Endothelial cell of umbilical vein (primary cell): Measurements from ENCODE around the gene RABGAP1. TPM values are rescaled to one million over a fixed set of nuclear protein-coding genes. Genes with fewer than 3 reads are reported as not detected.

Source experiments
- BruUV-seq: library from RNA; stranded (reverse); fragments of 400-500 nt; replicated peaks from 2 replicates; lab custom pipeline; 2021; lab: Mats Ljungman, UMichigan
- CTCF ChIA-PET: fragments of 300-600, 350-600 bp; sonication (Branson Sonifier 250); formaldehyde crosslinking; loops from one replicate; lab custom pipeline; 2021; ENCODE audit warnings: antibody characterized with exemption, inconsistent platforms; lab: Charles Lee
- POLR2A ChIA-PET: fragments of 300-600, 350-600 bp; sonication (Branson Sonifier 250); formaldehyde crosslinking; loops from one replicate; lab custom pipeline; 2021; ENCODE audit warnings: antibody characterized with exemption, inconsistent platforms; lab: Charles Lee
- DNase-seq: peaks from one replicate; pipeline ENCODE4 v3.0.0-alpha.2; 2011; ENCODE audit warnings: low read depth, low spot score
- FAIRE-seq: peaks from 2 replicates; lab custom pipeline; 2011; peaks lifted over from hg19 to GRCh38; lab: Jason Lieb, UNC
- H2AFZ ChIP-seq: 2 replicates; pipeline ENCODE4 v1.6.0; 2012; ENCODE audit warnings: low read depth, low read length, control low read depth, inconsistent platforms
- H3K27ac ChIP-seq: 2 replicates; pipeline ENCODE4 v1.5.1; 2011; ENCODE audit warnings: low read depth, mild to moderate bottlenecking, control low read depth, low read length, moderate library complexity; ENCODE audit not compliant: insufficient read depth
- H3K27me3 ChIP-seq, 2 experiments: 2 replicates each; pipeline versions ENCODE4 v1.6.0 to v1.6.1; 2011; ENCODE audit warnings: low read length in 2 of 2, mixed read lengths in 1 of 2; ENCODE audit not compliant: control insufficient read depth in 2 of 2, insufficient read depth in 2 of 2
- H3K36me3 ChIP-seq, 2 experiments: 2 replicates in 1 of 2; 3 replicates in 1 of 2; pipeline ENCODE4 v1.5.1; 2011; ENCODE audit warnings: low read length in 2 of 2, mild to moderate bottlenecking in 1 of 2, moderate library complexity in 1 of 2; ENCODE audit not compliant: control insufficient read depth in 2 of 2, insufficient read depth in 2 of 2; ENCODE audit errors: extremely low read depth in 1 of 2
- H3K4me1 ChIP-seq: 3 replicates; pipeline ENCODE4 v1.5.1; 2011; ENCODE audit warnings: mild to moderate bottlenecking, low read length; ENCODE audit not compliant: control insufficient read depth, insufficient read depth; ENCODE audit errors: extremely low read depth
- H3K4me2 ChIP-seq: 2 replicates; pipeline ENCODE4 v1.6.1; 2011; ENCODE audit warnings: low read length, control low read depth, mixed read lengths; ENCODE audit not compliant: insufficient read depth
- H3K4me3 ChIP-seq, 3 experiments: fragments of 200-600 bp in 1 of 3; sonication (generic), shearing (Covaris generic) in 1 of 3; replicated peaks in 1 of 3; 2 replicates each; pipeline ENCODE4 v1.5.1; 2011 to 2016; ENCODE audit warnings: control low read depth in 3 of 3, low read length in 3 of 3, mild to moderate bottlenecking in 2 of 3, inconsistent platforms in 1 of 3, low read depth in 1 of 3, moderate library complexity in 1 of 3; ENCODE audit not compliant: insufficient read depth in 1 of 3
- H3K79me2 ChIP-seq: 2 replicates; pipeline ENCODE4 v1.6.0; 2012; ENCODE audit warnings: low read length, inconsistent platforms; ENCODE audit not compliant: control insufficient read depth, insufficient read depth
- H3K9ac ChIP-seq: replicated peaks from 2 replicates; pipeline ENCODE3; 2011; ENCODE audit warnings: low read length, control low read depth; ENCODE audit not compliant: insufficient read depth; ENCODE audit errors: extremely low read depth
- H3K9me1 ChIP-seq: replicated peaks from 3 replicates; pipeline ENCODE4 v1.6.0; 2011; ENCODE audit warnings: mild to moderate bottlenecking, low read length; ENCODE audit not compliant: control insufficient read depth, insufficient read depth; ENCODE audit errors: extremely low read depth
- H3K9me3 ChIP-seq: replicated peaks from 2 replicates; pipeline ENCODE4 v1.5.1; 2012; ENCODE audit warnings: low read length, inconsistent platforms; ENCODE audit not compliant: control insufficient read depth, insufficient read depth
- H4K20me1 ChIP-seq: replicated peaks from 2 replicates; pipeline ENCODE3; 2011; ENCODE audit warnings: mild to moderate bottlenecking, low read length; ENCODE audit not compliant: control insufficient read depth, insufficient read depth; ENCODE audit errors: extremely low read depth
- CTCF ChIP-seq, 2 donors: IDR thresholded peaks; 1 replicate in 1 of 2; 2 replicates in 1 of 2; pipeline ENCODE4 v1.5.1; 2011; ENCODE audit warnings: low read length in 2 of 2, mild to moderate bottlenecking in 2 of 2, moderate library complexity in 2 of 2, control low read depth in 1 of 2, inconsistent platforms in 1 of 2, low read depth in 1 of 2; ENCODE audit not compliant: insufficient read depth in 1 of 2; ENCODE audit errors: extremely low read depth in 1 of 2
- EZH2 ChIP-seq: IDR thresholded peaks from 2 replicates; pipeline ENCODE4 v1.6.1; 2012; ENCODE audit warnings: borderline replicate concordance, low read depth, mild to moderate bottlenecking, moderate library complexity, low read length, inconsistent platforms; ENCODE audit not compliant: severe bottlenecking
- FOS ChIP-seq: IDR thresholded peaks from 2 replicates; pipeline ENCODE4 v1.6.1; 2011; ENCODE audit warnings: mild to moderate bottlenecking, low read length, moderate library complexity, borderline replicate concordance; ENCODE audit not compliant: insufficient read depth
- GATA2 ChIP-seq: IDR thresholded peaks from 2 replicates; pipeline ENCODE4 v1.7.0; 2011; ENCODE audit warnings: low read depth, mild to moderate bottlenecking, moderate library complexity, mixed read lengths, low read length; ENCODE audit not compliant: insufficient read length, insufficient read depth
- JUN ChIP-seq: IDR thresholded peaks from 2 replicates; pipeline ENCODE4 v1.6.1; 2011; ENCODE audit warnings: borderline replicate concordance, low read depth; ENCODE audit not compliant: insufficient read length, insufficient read depth
- MAX ChIP-seq: IDR thresholded peaks from 2 replicates; pipeline ENCODE4 v1.6.1; 2011; ENCODE audit not compliant: insufficient read depth, insufficient read length
- MYC ChIP-seq: IDR thresholded peaks from one replicate; pipeline ENCODE4 v1.6.1; 2011; ENCODE audit warnings: mild to moderate bottlenecking, low read depth, low read length
- POLR2A ChIP-seq: IDR thresholded peaks from 2 replicates; pipeline ENCODE4 v1.6.1; 2012; ENCODE audit warnings: low read depth, mild to moderate bottlenecking, control low read depth, low read length
- POLR2AphosphoS5 ChIP-seq: IDR thresholded peaks from 2 replicates; pipeline ENCODE4 v1.6.1; 2012; ENCODE audit warnings: low read depth, mild to moderate bottlenecking, control low read depth, low read length, moderate library complexity; ENCODE audit not compliant: insufficient read depth
- dilution Hi-C: fragments of 300-500 bp; cut with MboI; formaldehyde crosslinking; loops from one replicate; pipeline ENCODE4 v1.15.0; 2019; ENCODE audit warnings: low sequenced_read_pairs; ENCODE audit not compliant: extremely low pct_ligation_motif_present
- intact Hi-C: fragments of 100-400 bp; cut with micrococcal nuclease; formaldehyde crosslinking; loops from one replicate; pipeline ENCODE4 v1.10.0; 2022
- polyA plus RNA-seq, 4 experiments: library from polyadenylated mRNA; depleted of rRNA in 3 of 4; stranded (reverse) in 3 of 4; unstranded in 1 of 4; fragments of >200 nt; gene quantifications; 2 replicates each; pipeline versions ENCODE4 v1.2.1 to v1.2.3, GENCODE V29; 2011 to 2012; ENCODE audit warnings: missing spikeins in 1 of 4
- total RNA-seq: library from RNA; stranded (reverse); gene quantifications from 2 replicates; pipeline ENCODE4 v1.2.3, GENCODE V29; 2021

The RABGAP1 gene
- total and polyA plus RNA-seq, 2 donors (not counting 3 experiments of a cell fraction or from before 2014, with no cell fraction given) = 19.0 to 53.6 TPM

GRCh38 chr9:123132696-123133095, 191.9 kb downstream of the RABGAP1 start:
- POLR2A ChIA-PET = no interaction called here
- no peaks in the 10 kb centered on the region for H3K9me3 ChIP-seq
- CTCF ChIA-PET = interaction anchor here (0.7 to 1.3 kb wide), 3 partner anchors 13 to 908 kb away, joined by 3 to 4 read pairs (median 3); no protein-coding TSS in a partner anchor
- H4K20me1 ChIP-seq = no peaks in the 10 kb centered on the region
- no peak overlapping the region for H3K27ac ChIP-seq
- peaks cover 0 to 2% of the 10 kb centered on the region in 2 experiments for H3K36me3 ChIP-seq
- no peak overlapping the region for H3K9ac ChIP-seq
- dilution Hi-C loops (no loop called here), intact Hi-C loops (no loop called here)
- no peak for FAIRE-seq
- H3K4me3 ChIP-seq = no peak overlapping the region
- BruUV-seq = no TSS peak
- DNase-seq = no peak
- no peaks in the 10 kb centered on the region for H3K4me1 ChIP-seq
- H3K9me1 ChIP-seq = no peaks in the 10 kb centered on the region
- no peak for TF ChIP-seq POLR2AphosphoS5
- no peak for TF ChIP-seq EZH2
- TF ChIP-seq MAX = no peak
- TF ChIP-seq POLR2A = no peak
- TF ChIP-seq JUN = no peak
- no peak for TF ChIP-seq GATA2
- TF ChIP-seq MYC = no peak
- TF ChIP-seq CTCF (IDR thresholded peaks at IDR 0.05; ENCODE audit: extremely low read depth in 1 of 2, insufficient read depth in 1 of 2, low read depth in 1 of 2, low read length in 2 of 2) = no peak
- TF ChIP-seq FOS = no peak
- H2AFZ ChIP-seq = no peak overlapping the region
- H3K27me3 ChIP-seq = no peaks in the 10 kb centered on the region
- no peaks in the 10 kb centered on the region for H3K79me2 ChIP-seq
- H3K4me2 ChIP-seq = no peak overlapping the region
